ENCODE results near the gene PCDHGA4.

GRCh38 chr5:141320225-141321169 is 34.3 kb upstream of the PCDHGA4 start, which contains the start of gene TAF7:
- TF ChIP-seq, protein P1, sequence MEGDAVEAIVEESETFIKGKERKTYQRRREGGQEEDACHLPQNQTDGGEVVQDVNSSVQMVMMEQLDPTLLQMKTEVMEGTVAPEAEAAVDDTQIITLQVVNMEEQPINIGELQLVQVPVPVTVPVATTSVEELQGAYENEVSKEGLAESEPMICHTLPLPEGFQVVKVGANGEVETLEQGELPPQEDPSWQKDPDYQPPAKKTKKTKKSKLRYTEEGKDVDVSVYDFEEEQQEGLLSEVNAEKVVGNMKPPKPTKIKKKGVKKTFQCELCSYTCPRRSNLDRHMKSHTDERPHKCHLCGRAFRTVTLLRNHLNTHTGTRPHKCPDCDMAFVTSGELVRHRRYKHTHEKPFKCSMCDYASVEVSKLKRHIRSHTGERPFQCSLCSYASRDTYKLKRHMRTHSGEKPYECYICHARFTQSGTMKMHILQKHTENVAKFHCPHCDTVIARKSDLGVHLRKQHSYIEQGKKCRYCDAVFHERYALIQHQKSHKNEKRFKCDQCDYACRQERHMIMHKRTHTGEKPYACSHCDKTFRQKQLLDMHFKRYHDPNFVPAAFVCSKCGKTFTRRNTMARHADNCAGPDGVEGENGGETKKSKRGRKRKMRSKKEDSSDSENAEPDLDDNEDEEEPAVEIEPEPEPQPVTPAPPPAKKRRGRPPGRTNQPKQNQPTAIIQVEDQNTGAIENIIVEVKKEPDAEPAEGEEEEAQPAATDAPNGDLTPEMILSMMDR (IDR thresholded peaks at IDR 0.05) = peak; percentile 72 to 85 (median 78)
- peak; percentile 87 for TF ChIP-seq POLR2A (IDR thresholded peaks at IDR 0.05)

All from Peyer's patch (tissue), 4 donors.